OCI-LY3 (cell line): Measurements from ENCODE around the gene IRGQ.
A peak's percentile ranks its signal among the peaks of the same experiment; 100 is the strongest.

Experiments
- H2AFZ ChIP-seq: fragments of 200-600, 300-600 bp; shearing (Covaris generic); 2 replicates; pipeline ENCODE4 v1.6.0; 2014; ENCODE audit warnings: antibody characterized with exemption, low read depth, low read length
- H3K27ac ChIP-seq: fragments of 200-600, 300-600 bp; sonication (generic); 2 replicates; pipeline ENCODE4 v1.5.1; 2014; ENCODE audit warnings: mild to moderate bottlenecking, low read length, moderate library complexity, mixed read lengths
- H3K27me3 ChIP-seq: fragments of 200-600, 300-600 bp; sonication (generic); 2 replicates; pipeline ENCODE4 v1.6.1; 2014; ENCODE audit warnings: low read depth, low read length, mixed read lengths
- H3K36me3 ChIP-seq: fragments of 200-600, 300-600 bp; sonication (generic); replicated peaks from 2 replicates; pipeline ENCODE3; 2014; ENCODE audit warnings: low read depth, low read length, mixed read lengths
- H3K4me1 ChIP-seq: fragments of 300-600, 200-600 bp; sonication (generic); 2 replicates; pipeline ENCODE4 v1.6.1; 2014; ENCODE audit warnings: low read length, mixed read lengths
- H3K4me2 ChIP-seq: fragments of 200-600, 300-600 bp; sonication (generic); 2 replicates; pipeline ENCODE4 v1.6.1; 2014; ENCODE audit warnings: low read length, mixed read lengths
- H3K4me3 ChIP-seq: fragments of 300-600, 200-600 bp; sonication (generic); 2 replicates; pipeline ENCODE4 v1.5.1; 2014; ENCODE audit warnings: antibody characterized with exemption, mild to moderate bottlenecking, low read length, moderate library complexity
- H3K79me2 ChIP-seq: fragments of 300-600, 200-600 bp; shearing (Covaris generic); 2 replicates; pipeline ENCODE4 v1.6.1; 2014; ENCODE audit warnings: mild to moderate bottlenecking, low read length, mixed read lengths
- H3K9ac ChIP-seq: fragments of 300-600, 200-600 bp; shearing (Covaris generic); 2 replicates; pipeline ENCODE4 v1.6.0; 2014; ENCODE audit warnings: mild to moderate bottlenecking, low read length, moderate library complexity
- H3K9me3 ChIP-seq: fragments of 200-600, 300-600 bp; shearing (Covaris generic); 2 replicates; pipeline ENCODE4 v1.6.1; 2014; ENCODE audit warnings: low read length, mixed read lengths; ENCODE audit not compliant: insufficient read depth
- H4K20me1 ChIP-seq: fragments of 200-600, 300-600 bp; sonication (generic); 2 replicates; pipeline ENCODE4 v1.6.1; 2016; ENCODE audit warnings: low read length, mixed read lengths; ENCODE audit not compliant: insufficient read depth
- EZH2phosphoT487 ChIP-seq: fragments of 200-600 bp; shearing (Covaris generic); IDR thresholded peaks from 2 replicates; pipeline ENCODE4 v1.6.1; 2018; ENCODE audit warnings: antibody characterized with exemption, mixed run types, low read depth
- TF ChIP-seq, protein P1 (sequence below): fragments of 200-600, 300-600 bp; sonication (generic); IDR thresholded peaks from 2 replicates; pipeline ENCODE4 v1.5.1; 2014; ENCODE audit warnings: antibody characterized with exemption, low read length, low read depth

The IRGQ gene

DNA sequence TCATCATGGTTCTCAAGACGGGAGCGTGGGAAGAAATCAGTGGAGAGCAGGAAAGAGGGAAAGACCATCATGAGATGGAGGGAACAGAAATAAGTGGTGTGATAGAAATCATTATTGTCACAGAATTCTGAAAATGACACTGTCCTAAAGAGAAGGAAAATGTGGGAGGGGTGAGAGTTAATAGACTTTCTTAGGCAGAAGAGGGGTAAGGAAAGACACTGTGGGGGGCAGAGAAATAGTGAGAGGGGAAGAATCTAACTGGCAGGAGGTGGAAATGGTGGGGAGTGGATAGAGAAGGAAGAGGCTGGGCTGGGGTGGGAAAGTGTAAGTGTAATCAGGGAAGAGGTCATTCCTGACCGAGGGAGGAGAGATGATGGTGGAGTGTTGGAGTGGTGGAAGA lies 17.1 kb downstream of the IRGQ start:
- Histone ChIP-seq H3K9ac (no peak overlapping the region), H4K20me1 (no peaks in the 10 kb centered on the region), H3K36me3 (no peaks in the 10 kb centered on the region), H3K4me3 (no peak overlapping the region), H3K9me3 (no peaks in the 10 kb centered on the region), H3K27ac (no peak overlapping the region), H3K4me2 (no peak overlapping the region), H3K4me1 (peaks cover 9% of the 10 kb centered on the region), H3K27me3 (no peaks in the 10 kb centered on the region; the same call in 1 of the 2 replicates), H3K79me2 (peaks cover 10% of the 10 kb centered on the region), H2AFZ (no peak overlapping the region)
- no peak for TF ChIP-seq EZH2phosphoT487
- TF ChIP-seq, protein P1, sequence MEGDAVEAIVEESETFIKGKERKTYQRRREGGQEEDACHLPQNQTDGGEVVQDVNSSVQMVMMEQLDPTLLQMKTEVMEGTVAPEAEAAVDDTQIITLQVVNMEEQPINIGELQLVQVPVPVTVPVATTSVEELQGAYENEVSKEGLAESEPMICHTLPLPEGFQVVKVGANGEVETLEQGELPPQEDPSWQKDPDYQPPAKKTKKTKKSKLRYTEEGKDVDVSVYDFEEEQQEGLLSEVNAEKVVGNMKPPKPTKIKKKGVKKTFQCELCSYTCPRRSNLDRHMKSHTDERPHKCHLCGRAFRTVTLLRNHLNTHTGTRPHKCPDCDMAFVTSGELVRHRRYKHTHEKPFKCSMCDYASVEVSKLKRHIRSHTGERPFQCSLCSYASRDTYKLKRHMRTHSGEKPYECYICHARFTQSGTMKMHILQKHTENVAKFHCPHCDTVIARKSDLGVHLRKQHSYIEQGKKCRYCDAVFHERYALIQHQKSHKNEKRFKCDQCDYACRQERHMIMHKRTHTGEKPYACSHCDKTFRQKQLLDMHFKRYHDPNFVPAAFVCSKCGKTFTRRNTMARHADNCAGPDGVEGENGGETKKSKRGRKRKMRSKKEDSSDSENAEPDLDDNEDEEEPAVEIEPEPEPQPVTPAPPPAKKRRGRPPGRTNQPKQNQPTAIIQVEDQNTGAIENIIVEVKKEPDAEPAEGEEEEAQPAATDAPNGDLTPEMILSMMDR = no peak

DNA sequence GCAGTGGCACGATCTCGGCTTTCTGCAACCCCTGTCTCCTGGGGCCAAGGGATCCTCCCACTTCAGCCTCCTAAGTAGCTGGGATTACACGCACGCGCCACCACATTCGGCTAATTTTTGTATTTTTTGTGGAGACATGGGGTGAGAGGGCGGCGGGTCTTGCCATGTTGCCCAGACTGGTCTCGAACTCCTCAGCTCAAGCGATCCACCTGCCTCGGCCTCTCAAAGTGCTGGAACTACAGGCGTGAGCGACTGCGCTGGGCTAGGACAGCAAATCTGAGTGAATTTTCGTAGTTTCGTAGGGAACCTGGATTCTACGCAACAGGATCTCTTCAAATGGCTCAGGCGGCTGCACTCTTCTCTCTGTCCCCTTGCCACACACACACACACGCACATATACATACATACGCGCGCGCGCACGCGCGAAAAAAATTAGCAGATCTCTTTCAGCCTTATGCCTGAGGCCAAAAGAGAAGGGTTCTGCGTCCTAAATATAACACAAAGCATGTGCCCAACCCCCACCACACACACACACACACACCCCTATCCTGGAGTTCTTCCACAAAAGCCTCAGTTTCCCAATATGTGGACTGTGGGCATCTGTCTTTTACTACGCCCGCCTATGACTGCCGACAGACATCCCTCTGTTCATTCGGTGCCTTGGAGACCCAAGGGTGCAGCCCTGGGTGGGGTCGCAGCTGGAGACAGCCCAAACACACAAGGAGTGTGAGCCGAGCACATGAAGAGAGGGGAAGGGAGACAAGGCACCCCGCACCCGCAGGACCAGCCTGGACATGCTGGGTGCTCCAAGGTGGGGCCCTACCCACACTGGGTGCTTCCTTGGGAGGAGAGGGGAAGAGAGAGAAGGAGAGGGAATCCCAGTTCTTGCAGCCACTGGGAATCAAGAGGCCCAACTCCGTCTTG lies 19.7 kb downstream of the IRGQ start:
- Histone ChIP-seq H4K20me1 (no peaks in the 10 kb centered on the region), H2AFZ (peak overlapping the region; percentile 79; the same call in 1 of the 2 replicates), H3K36me3 (no peaks in the 10 kb centered on the region), H3K4me2 (peak overlapping the region; percentile 61), H3K4me3 (peak overlapping the region; percentile 99), H3K27ac (no peak overlapping the region), H3K9me3 (no peaks in the 10 kb centered on the region), H3K79me2 (peaks cover 10% of the 10 kb centered on the region), H3K4me1 (peaks cover 9% of the 10 kb centered on the region), H3K27me3 (no peaks in the 10 kb centered on the region; the same call in 1 of the 2 replicates), H3K9ac (peak overlapping the region; percentile 31)
- no peak for TF ChIP-seq EZH2phosphoT487
- TF ChIP-seq, protein P1 = no peak

DNA sequence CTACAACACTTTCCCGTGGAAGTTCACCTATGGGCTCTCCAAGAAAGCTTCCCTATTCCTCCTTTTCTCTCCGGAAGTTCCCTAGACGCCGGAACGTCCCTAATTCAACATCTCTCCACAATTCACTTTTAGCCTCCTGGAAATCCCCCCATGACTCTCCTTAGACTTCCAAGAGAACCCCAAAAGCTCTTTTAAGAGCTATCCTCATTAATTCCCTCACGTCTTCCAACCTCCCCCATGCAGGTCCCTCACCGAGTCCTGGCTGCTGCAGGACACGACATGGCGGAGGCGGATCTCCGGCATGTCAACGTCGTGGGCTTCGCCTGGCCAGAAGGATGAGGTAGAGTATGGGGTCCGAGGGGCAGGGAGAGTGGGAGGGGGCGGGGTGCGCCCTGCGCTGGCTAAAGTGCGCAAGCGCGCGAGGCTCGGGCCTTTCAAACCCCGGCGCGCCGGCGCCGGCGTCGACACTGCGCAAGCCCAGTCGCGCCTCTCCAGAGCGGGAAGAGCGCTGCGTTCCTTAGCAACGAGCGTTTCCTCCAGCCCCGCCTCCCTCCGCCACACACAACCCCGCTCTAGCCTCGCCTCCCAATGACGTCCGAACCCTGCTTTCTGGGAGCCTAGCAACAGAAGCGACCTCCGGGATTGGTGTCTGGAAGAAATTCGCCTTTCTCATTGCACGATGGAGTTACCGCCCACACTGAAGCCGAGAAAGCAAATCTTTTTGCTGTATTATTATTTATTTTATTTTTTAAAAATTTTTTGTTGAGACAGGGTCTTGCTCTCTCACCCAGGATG lies 20.6 kb downstream of the IRGQ start, which contains the start of the genes PINLYP and XRCC1:
TSS of gene PINLYP (plus strand) at position 646 of the 795 bp plus-strand sequence. CDS start 1,391 bp downstream, outside the sequence.
TSS of gene XRCC1 (minus strand) at position 372 of the 795 bp plus-strand sequence. CDS start at position 303, 69 bp downstream.
- no peaks in the 10 kb centered on the region for H3K36me3 ChIP-seq
- peaks cover 10% of the 10 kb centered on the region for H3K79me2 ChIP-seq
- no peaks in the 10 kb centered on the region for H4K20me1 ChIP-seq
- H3K27me3 ChIP-seq = no peaks in the 10 kb centered on the region; the same call in 1 of the 2 replicates
- H3K9me3 ChIP-seq = no peaks in the 10 kb centered on the region
- H3K27ac ChIP-seq = peak within 1 kb of the TSS; percentile 51
- peaks cover 9% of the 10 kb centered on the region for H3K4me1 ChIP-seq
- H3K4me3 ChIP-seq = peak within 1 kb of the TSS; percentile 99
- peak within 1 kb of the TSS; percentile 100 for H3K9ac ChIP-seq
- peak within 1 kb of the TSS; percentile 95 for H2AFZ ChIP-seq
- TF ChIP-seq, protein P1 = no peak
- TF ChIP-seq EZH2phosphoT487 = no peak
- H3K4me2 ChIP-seq = peak within 1 kb of the TSS; percentile 94
